Measurements from ENCODE around the gene PLPP3.

GRCh38 chr1:56529801-56530200 lies 49.6 kb downstream of the PLPP3 start:
- TF ChIP-seq CTCF (IDR thresholded peaks at IDR 0.05; ENCODE audit: poor library complexity) (no peak), EZH2 (IDR thresholded peaks at IDR 0.05; ENCODE audit: borderline replicate concordance) (no peak), EZH2phosphoT487 (IDR thresholded peaks at IDR 0.05; ENCODE audit: low read depth, severe bottlenecking, unreplicated experiment) (no peak)
